ENCODE data around the gene ANKS1B. TPM values are rescaled to one million over a fixed set of nuclear protein-coding genes. Genes with fewer than 3 reads are reported as not detected.
"Not testable (repeated sequence)": the region's sequence is repeated elsewhere in the genome, so short reads cannot be mapped to it uniquely, and the experiment has no call there.

ANKS1B gene
- total RNA-seq, 4 donors from 2014 or later, result 4.9 to 15.4 (median 9.4) TPM

DNA sequence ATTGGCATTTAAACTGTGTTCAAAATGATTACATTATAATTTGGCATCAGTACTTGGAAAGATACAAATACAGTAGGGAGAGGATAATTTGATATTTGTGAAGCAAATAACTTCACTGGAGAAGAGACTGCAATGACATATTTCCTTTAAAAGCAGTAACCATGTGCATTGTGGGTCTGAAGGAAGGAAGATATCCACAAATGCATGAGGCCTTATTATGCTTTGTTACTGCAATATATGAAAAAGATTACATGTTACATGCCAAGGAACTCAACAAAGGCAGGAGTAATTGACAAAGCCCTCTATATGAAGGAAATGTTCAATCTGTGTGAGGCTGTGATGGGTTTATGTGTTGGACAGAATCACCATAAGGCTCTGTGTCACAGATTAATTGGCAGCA is 948.2 kb downstream of the ANKS1B start:
- Histone ChIP-seq H3K4me3 (no peak overlapping the region), H3K27ac (no peak overlapping the region), H3K36me3 (no peaks in the 10 kb centered on the region), H3K27me3 (no peaks in the 10 kb centered on the region), H3K4me1 (no peaks in the 10 kb centered on the region), H3K9me3 (no peaks in the 10 kb centered on the region)
- DNase-seq (ENCODE audit: low spot score in 2 of 2), result no peak
- TF ChIP-seq POLR2A (IDR thresholded peaks at IDR 0.05), result no peak
- no peak for TF ChIP-seq EP300 (IDR thresholded peaks at IDR 0.05)
- TF ChIP-seq, protein P1, sequence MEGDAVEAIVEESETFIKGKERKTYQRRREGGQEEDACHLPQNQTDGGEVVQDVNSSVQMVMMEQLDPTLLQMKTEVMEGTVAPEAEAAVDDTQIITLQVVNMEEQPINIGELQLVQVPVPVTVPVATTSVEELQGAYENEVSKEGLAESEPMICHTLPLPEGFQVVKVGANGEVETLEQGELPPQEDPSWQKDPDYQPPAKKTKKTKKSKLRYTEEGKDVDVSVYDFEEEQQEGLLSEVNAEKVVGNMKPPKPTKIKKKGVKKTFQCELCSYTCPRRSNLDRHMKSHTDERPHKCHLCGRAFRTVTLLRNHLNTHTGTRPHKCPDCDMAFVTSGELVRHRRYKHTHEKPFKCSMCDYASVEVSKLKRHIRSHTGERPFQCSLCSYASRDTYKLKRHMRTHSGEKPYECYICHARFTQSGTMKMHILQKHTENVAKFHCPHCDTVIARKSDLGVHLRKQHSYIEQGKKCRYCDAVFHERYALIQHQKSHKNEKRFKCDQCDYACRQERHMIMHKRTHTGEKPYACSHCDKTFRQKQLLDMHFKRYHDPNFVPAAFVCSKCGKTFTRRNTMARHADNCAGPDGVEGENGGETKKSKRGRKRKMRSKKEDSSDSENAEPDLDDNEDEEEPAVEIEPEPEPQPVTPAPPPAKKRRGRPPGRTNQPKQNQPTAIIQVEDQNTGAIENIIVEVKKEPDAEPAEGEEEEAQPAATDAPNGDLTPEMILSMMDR (IDR thresholded peaks at IDR 0.05), result no peak
- no peak for TF ChIP-seq POLR2AphosphoS5 (IDR thresholded peaks at IDR 0.05)

DNA sequence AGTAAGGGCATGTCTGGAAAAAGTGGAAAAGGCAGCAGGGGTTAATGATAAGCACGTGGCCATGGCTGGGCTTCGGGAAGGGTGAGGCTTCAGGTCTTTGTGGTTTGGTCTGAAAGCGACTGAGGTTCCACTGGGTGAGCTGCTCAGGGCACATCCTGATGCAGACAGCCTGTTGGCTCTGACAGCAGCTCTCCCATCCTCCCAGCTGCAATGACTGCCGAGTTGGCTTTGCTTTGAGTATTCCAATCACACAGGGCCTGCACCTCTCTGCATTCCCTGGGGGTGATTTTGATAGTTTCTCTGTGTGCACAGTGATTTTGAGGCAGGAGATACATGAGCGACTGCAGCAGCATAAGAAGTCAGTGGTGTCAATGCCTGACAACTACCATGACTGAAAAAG is 948.9 kb downstream of the ANKS1B start:
- H3K4me1 ChIP-seq, result no peaks in the 10 kb centered on the region
- 39% methylated on average over 5 of the region's 5 CpGs for WGBS
- no peaks in the 10 kb centered on the region for H3K9me3 ChIP-seq
- H3K4me3 ChIP-seq, result no peak overlapping the region
- no peak overlapping the region for H3K27ac ChIP-seq
- no peak for DNase-seq (ENCODE audit: low spot score in 2 of 2)
- no peaks in the 10 kb centered on the region for H3K27me3 ChIP-seq
- TF ChIP-seq POLR2A (IDR thresholded peaks at IDR 0.05), result no peak
- no peak for TF ChIP-seq POLR2AphosphoS5 (IDR thresholded peaks at IDR 0.05)
- TF ChIP-seq EP300 (IDR thresholded peaks at IDR 0.05), result no peak
- TF ChIP-seq, protein P1 (IDR thresholded peaks at IDR 0.05), result no peak
- H3K36me3 ChIP-seq, result no peaks in the 10 kb centered on the region

DNA sequence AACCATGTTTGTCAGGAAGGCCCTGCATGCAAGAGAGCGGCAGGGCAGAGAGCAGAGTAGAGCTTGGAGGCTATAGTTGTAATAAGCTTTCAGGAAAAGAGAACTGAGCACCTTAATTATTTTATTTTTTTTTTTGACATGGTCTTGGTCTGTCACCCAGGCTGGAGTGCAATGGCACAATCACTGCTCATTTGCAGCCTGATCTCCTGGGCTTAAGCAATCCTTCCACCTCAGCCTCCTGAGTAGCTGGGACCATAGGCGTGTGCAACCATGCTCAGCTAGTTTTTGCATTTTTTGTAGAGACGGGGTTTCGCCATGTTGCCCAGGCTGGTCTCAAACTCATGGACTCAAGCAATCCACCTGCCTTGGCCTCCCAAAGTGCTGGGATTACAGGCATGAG is 950.5 kb downstream of the ANKS1B start:
- not testable (repeated sequence) for H3K27ac ChIP-seq; H3K4me3 ChIP-seq; H3K36me3 ChIP-seq; DNase-seq (ENCODE audit: low spot score in 2 of 2); H3K27me3 ChIP-seq; H3K4me1 ChIP-seq; H3K9me3 ChIP-seq
- 98% methylated on average over 4 of the region's 4 CpGs for WGBS

DNA sequence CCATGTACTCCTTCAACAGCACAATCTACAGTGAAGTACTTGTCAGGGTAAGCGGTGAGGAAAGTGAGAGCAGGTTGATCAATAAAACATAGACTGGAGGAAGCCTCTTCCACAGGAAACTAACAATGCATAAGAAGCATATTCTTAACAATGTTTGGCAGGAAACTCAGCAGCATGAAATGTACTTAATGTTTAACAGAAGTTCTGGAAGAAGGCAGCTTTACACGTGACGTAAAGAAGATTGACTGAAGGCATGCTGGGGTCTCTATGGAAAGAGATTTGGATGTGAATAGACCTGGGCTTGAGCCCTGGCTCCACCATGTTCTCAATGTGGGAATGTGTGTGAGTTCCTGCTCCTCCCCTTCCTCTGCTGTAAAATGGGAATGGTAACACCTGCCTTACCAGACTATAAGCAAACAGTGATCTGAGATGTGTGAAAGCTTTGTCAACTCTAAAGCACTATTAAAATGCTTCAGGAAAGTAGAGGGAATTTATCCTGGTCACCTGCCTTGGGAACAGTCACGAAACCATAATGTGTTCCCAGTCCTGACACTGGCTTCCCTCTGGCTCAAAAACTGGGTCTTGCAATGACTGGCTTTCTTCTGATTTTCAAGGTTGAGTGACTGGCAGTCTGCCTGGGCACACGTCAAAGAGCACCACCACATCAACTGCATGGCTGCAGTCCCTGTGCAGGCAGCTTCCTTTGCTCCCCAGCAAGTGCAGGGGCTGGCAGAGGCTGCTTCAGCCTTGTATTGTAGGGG is 955.0 kb downstream of the ANKS1B start:
- Histone ChIP-seq H3K36me3 (no peaks in the 10 kb centered on the region), H3K27me3 (no peaks in the 10 kb centered on the region), H3K4me3 (no peak overlapping the region), H3K27ac (no peak overlapping the region), H3K9me3 (no peaks in the 10 kb centered on the region), H3K4me1 (no peaks in the 10 kb centered on the region)
- TF ChIP-seq, protein P1 (IDR thresholded peaks at IDR 0.05), result no peak
- TF ChIP-seq EP300 (IDR thresholded peaks at IDR 0.05) (no peak), POLR2A (IDR thresholded peaks at IDR 0.05) (no peak), POLR2AphosphoS5 (IDR thresholded peaks at IDR 0.05) (no peak)
- 55% methylated on average over 4 of the region's 5 CpGs for WGBS
- no peak for DNase-seq (ENCODE audit: low spot score in 2 of 2)

DNA sequence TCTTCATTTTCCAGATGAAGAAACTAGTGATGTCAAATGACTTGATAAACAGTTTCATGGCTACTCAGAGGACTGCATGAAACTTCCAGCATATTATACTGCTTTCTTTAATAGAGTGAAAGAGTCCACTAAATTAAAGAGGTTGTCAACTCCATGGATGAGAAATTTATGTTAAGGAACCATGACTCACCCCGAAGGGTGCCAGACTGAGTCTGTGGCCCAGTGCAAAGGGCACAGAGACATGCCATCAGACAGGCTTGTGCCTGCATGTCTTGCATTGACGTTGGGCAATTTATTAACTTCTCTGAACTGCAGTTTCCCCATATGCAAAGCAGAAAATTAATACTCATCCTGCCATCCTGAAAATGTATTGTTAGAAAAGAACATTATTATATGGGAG is 957.3 kb downstream of the ANKS1B start:
- 58% methylated on average over 2 of the region's 2 CpGs for WGBS
- H3K4me1 ChIP-seq, result no peaks in the 10 kb centered on the region
- H3K27ac ChIP-seq, result no peak overlapping the region
- no peak for DNase-seq (ENCODE audit: low spot score in 2 of 2)
- no peaks in the 10 kb centered on the region for H3K9me3 ChIP-seq
- no peak for TF ChIP-seq EP300 (IDR thresholded peaks at IDR 0.05)
- H3K36me3 ChIP-seq, result no peaks in the 10 kb centered on the region
- H3K27me3 ChIP-seq, result no peaks in the 10 kb centered on the region
- no peak overlapping the region for H3K4me3 ChIP-seq

DNA sequence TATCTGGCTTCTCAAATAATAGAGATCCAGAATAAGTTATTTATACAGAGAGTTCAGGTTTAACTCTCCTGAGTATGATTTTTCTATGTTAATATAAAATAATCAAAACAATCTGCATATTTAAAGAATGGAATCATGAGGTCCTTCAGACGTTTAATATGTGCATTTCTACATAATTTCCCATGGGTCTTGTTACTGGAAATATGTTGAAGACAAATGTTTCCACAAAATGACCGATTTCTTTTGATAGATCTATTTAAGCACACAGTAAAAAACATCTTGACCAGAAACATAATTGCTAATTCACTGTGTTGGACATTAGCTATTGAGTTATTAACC is 957.7 kb downstream of the ANKS1B start:
- Histone ChIP-seq H3K9me3 (no peaks in the 10 kb centered on the region), H3K4me3 (no peak overlapping the region), H3K4me1 (no peaks in the 10 kb centered on the region), H3K27ac (no peak overlapping the region), H3K27me3 (no peaks in the 10 kb centered on the region), H3K36me3 (no peaks in the 10 kb centered on the region)
- TF ChIP-seq EP300 (IDR thresholded peaks at IDR 0.05) (no peak), POLR2A (IDR thresholded peaks at IDR 0.05) (no peak), POLR2AphosphoS5 (IDR thresholded peaks at IDR 0.05) (no peak)
- TF ChIP-seq, protein P1 (IDR thresholded peaks at IDR 0.05), result no peak
- WGBS, result 54% methylated on average over 2 of the region's 2 CpGs
- no peak for DNase-seq (ENCODE audit: low spot score in 2 of 2)

Data from suprapubic skin (tissue), 4 donors.